ENCODE results near the gene GPC6. TPM values are rescaled to one million over a fixed set of nuclear protein-coding genes. Genes with fewer than 3 reads are reported as not detected.

The GPC6 gene
- total RNA-seq, 1 experiment from 2014 or later: 0.22 TPM

- TF ChIP-seq ATF3 (IDR thresholded peaks at IDR 0.05): no peak
- no peak for TF ChIP-seq ELF1 (IDR thresholded peaks at IDR 0.05; ENCODE audit: borderline replicate concordance, low read depth)
- no peak for TF ChIP-seq FOSL1 (IDR thresholded peaks at IDR 0.05; ENCODE audit: low read depth)
These were observed 836.5 kb downstream of the GPC6 start (continued) for GRCh38 chr13:94063096-94063495.

- TF ChIP-seq POLR2A (IDR thresholded peaks at IDR 0.05; ENCODE audit: borderline replicate concordance, extremely low read depth, insufficient read depth, insufficient read length): no peak
- no peak for TF ChIP-seq REST (IDR thresholded peaks at IDR 0.05; ENCODE audit: low read depth)
- no peak for TF ChIP-seq ZFX (IDR thresholded peaks at IDR 0.05)
- no peak for TF ChIP-seq ZBTB33 (IDR thresholded peaks at IDR 0.05; ENCODE audit: extremely low read depth, insufficient replicate concordance, low read length)
- no peak for TF ChIP-seq TCF7L2 (IDR thresholded peaks at IDR 0.05; ENCODE audit: borderline replicate concordance, extremely low read depth, insufficient read depth, insufficient read length)
- TF ChIP-seq MAX (IDR thresholded peaks at IDR 0.05): no peak
- Histone ChIP-seq H3K36me3 (ENCODE audit: control insufficient read depth in 1 of 2, insufficient read depth in 2 of 2, low read length in 2 of 2) (no peaks in the 10 kb centered on the region), H3K9ac (ENCODE audit: low read length) (no peak overlapping the region), H2AFZ (ENCODE audit: low read depth, low read length, poor library complexity, severe bottlenecking) (no peak overlapping the region), H3K27me3 (ENCODE audit: insufficient read depth, low read length) (no peaks in the 10 kb centered on the region), H3K4me2 (ENCODE audit: low read length) (no peak overlapping the region), H3K4me1 (ENCODE audit: control insufficient read depth in 1 of 2, insufficient read depth in 2 of 2, low read length in 2 of 2) (no peaks in the 10 kb centered on the region), H3K79me2 (ENCODE audit: insufficient read depth, low read length) (no peaks in the 10 kb centered on the region), H3K27ac (ENCODE audit: low read depth, low read length) (no peak overlapping the region), H3K9me3 (ENCODE audit: control insufficient read depth in 1 of 2, insufficient read depth in 1 of 2, low read depth in 1 of 2, low read length in 2 of 2) (peaks cover 4 to 14% of the 10 kb centered on the region in 2 experiments; a peak in 2 of 4 replicates), H3K4me3 (replicated peaks in 1 of 2; ENCODE audit: low read depth in 1 of 2, low read length in 2 of 2) (no peak overlapping the region), H4K20me1 (ENCODE audit: insufficient read depth) (no peaks in the 10 kb centered on the region), H3K9me2 (ENCODE audit: insufficient read depth) (no peaks in the 10 kb centered on the region)
- intact Hi-C loops (cut with micrococcal nuclease): no loop called here
- ChIA-PET RAD21 (ENCODE audit: low non-redundant PET in 1 of 2, low total read pairs in 2 of 2, uncharacterized antibody in 2 of 2, unreplicated experiment in 2 of 2) (no interaction called here), POLR2A (no interaction called here), CTCF (no interaction called here)
- no peak for DNase-seq (ENCODE audit: low read depth, low spot score)
- no peak for ATAC-seq
- BruUV-seq (replicated peaks): no TSS peak
These were observed 837.2 kb downstream of the GPC6 start for GRCh38 chr13:94063848-94064247.
